K562 (cell line): ENCODE measurements around the gene PMPCB. TPM values are rescaled to one million over a fixed set of nuclear protein-coding genes. Genes with fewer than 3 reads are reported as not detected.

ENCODE experiments used
- ATAC-seq: fragments of 200-7000 bp; cut with Tn5 transposase; 3 replicates; pipeline ENCODE4 v1.9.1; 2020; ENCODE audit warnings: moderate library complexity
- BruUV-seq: library from RNA; stranded (reverse); fragments of 400-500 nt; replicated peaks from 2 replicates; lab custom pipeline; 2021; lab: Mats Ljungman, UMichigan
- CTCF ChIA-PET: fragments of 300-600 bp; formaldehyde crosslinking; extraction: SDS; loops from one replicate; lab custom pipeline; 2021; ENCODE audit warnings: low intra/inter-chr PET ratio; lab: Yijun Ruan, JAX
- POLR2A ChIA-PET: fragments of 300-600, 350-650 bp; sonication (Branson Sonifier 250); formaldehyde crosslinking; extraction: SDS; loops from one replicate; lab custom pipeline; 2021; ENCODE audit warnings: antibody characterized with exemption, inconsistent platforms; lab: Yijun Ruan, JAX
- DNase-seq, 4 experiments: peaks; one replicate each; pipeline versions ENCODE4 v3.0.0 to v3.0.0-alpha.2; 2011 to 2018; ENCODE audit warnings: low spot score in 3 of 4, mixed read lengths in 3 of 4; ENCODE audit errors: extremely low read depth in 1 of 4
- FAIRE-seq: peaks from 2 replicates; lab custom pipeline; 2011; peaks lifted over from hg19 to GRCh38; lab: Jason Lieb, UNC
- H2AFZ ChIP-seq: 2 replicates; pipeline ENCODE4 v1.6.0; 2011; ENCODE audit warnings: low read depth, low read length, control low read depth, inconsistent platforms
- H3K27ac ChIP-seq: fragments of 200-600 bp; 3 replicates; pipeline ENCODE4 v1.8.0; 2011; ENCODE audit warnings: low read depth, mild to moderate bottlenecking, control low read depth, inconsistent platforms, low read length, moderate library complexity, mixed read lengths; ENCODE audit errors: extremely low read depth
- H3K27me3 ChIP-seq, 2 experiments: fragments of 300-600 bp in 1 of 2; 2 replicates in 1 of 2; 3 replicates in 1 of 2; pipeline versions ENCODE4 v1.6.0 to v1.8.0; 2011; ENCODE audit warnings: inconsistent platforms in 2 of 2, low read length in 2 of 2, mild to moderate bottlenecking in 1 of 2, mixed read lengths in 1 of 2, moderate library complexity in 1 of 2; ENCODE audit not compliant: control insufficient read depth in 2 of 2, insufficient read depth in 2 of 2
- H3K36me3 ChIP-seq: fragments of 300-600 bp; 3 replicates; pipeline ENCODE4 v1.8.0; 2011; ENCODE audit warnings: mild to moderate bottlenecking, low read length, inconsistent platforms; ENCODE audit not compliant: control insufficient read depth, insufficient read depth
- H3K4me1 ChIP-seq, 2 experiments: fragments of 200-600 bp in 1 of 2; replicated peaks in 1 of 2; 2 replicates in 1 of 2; 3 replicates in 1 of 2; pipeline versions ENCODE4 v1.5.1 to v1.8.0; 2011; ENCODE audit warnings: inconsistent platforms in 2 of 2, low read length in 2 of 2, mild to moderate bottlenecking in 1 of 2, mixed read lengths in 1 of 2, moderate library complexity in 1 of 2; ENCODE audit not compliant: control insufficient read depth in 2 of 2, insufficient read depth in 2 of 2
- H3K4me2 ChIP-seq: 2 replicates; pipeline ENCODE4 v1.6.1; 2011; ENCODE audit warnings: low read length, control low read depth, inconsistent platforms, mixed read lengths; ENCODE audit not compliant: insufficient read depth
- H3K4me3 ChIP-seq: fragments of 200-600 bp; sonication (generic), shearing (Covaris generic); 2 replicates; pipeline ENCODE4 v1.5.1; 2016; ENCODE audit warnings: control low read depth, inconsistent platforms
- H3K79me2 ChIP-seq: fragments of 200-600 bp; 3 replicates; pipeline ENCODE4 v1.8.0; 2011; ENCODE audit warnings: low read length, inconsistent platforms; ENCODE audit not compliant: control insufficient read depth, insufficient read depth
- H3K9ac ChIP-seq, 2 experiments: 2 replicates each; pipeline versions ENCODE4 v1.6.0 to v1.6.1; 2011; ENCODE audit warnings: low read depth in 2 of 2, low read length in 2 of 2, control low read depth in 1 of 2, inconsistent platforms in 1 of 2, mild to moderate bottlenecking in 1 of 2, mixed read lengths in 1 of 2; ENCODE audit not compliant: insufficient read depth in 1 of 2
- H3K9me1 ChIP-seq: one replicate; pipeline ENCODE4 v1.6.0; 2011; ENCODE audit warnings: inconsistent platforms, mild to moderate bottlenecking, low read length, moderate library complexity; ENCODE audit not compliant: control insufficient read depth, insufficient read depth
- H3K9me3 ChIP-seq: replicated peaks from 2 replicates; pipeline ENCODE4 v1.5.1; 2011; ENCODE audit warnings: low read depth, low read length, inconsistent platforms; ENCODE audit not compliant: control insufficient read depth, insufficient read depth
- H4K20me1 ChIP-seq: replicated peaks from 2 replicates; pipeline ENCODE4 v1.6.1; 2011; ENCODE audit warnings: low read length, inconsistent platforms, mixed read lengths; ENCODE audit not compliant: control insufficient read depth, insufficient read depth
- CEBPG ChIP-seq, 3 experiments: fragments of 200-800 bp in 1 of 3; sonication (Bioruptor generic) in 1 of 3; sonication (generic) in 1 of 3; formaldehyde crosslinking in 1 of 3; IDR thresholded peaks in 2 of 3; conservative IDR thresholded peaks in 1 of 3; 2 replicates each; pipeline versions ENCODE4 v1.6.1 to v1.8.0; 2016 to 2022; ENCODE audit warnings: missing compliant biosample characterization in 2 of 3, missing genetic modification characterization in 2 of 3, mild to moderate bottlenecking in 1 of 3, missing genetic modification reagents in 1 of 3
- CREB1 ChIP-seq, 2 experiments: sonication (generic) in 1 of 2; formaldehyde crosslinking in 1 of 2; IDR thresholded peaks; 2 replicates each; pipeline versions ENCODE4 v1.6.1 to v1.8.0; 2012 to 2022; ENCODE audit warnings: inconsistent platforms in 1 of 2, mild to moderate bottlenecking in 1 of 2, missing genetic modification reagents in 1 of 2, moderate library complexity in 1 of 2
- GATAD2B ChIP-seq: fragments of 450-650 bp; IDR thresholded peaks from 2 replicates; pipeline ENCODE4 v1.6.1; 2017; ENCODE audit warnings: mild to moderate bottlenecking, borderline replicate concordance
- SMARCB1 ChIP-seq: IDR thresholded peaks from 2 replicates; pipeline ENCODE4 v1.6.1; 2011; ENCODE audit warnings: improper control_type of control experiment, low read depth; ENCODE audit not compliant: insufficient read length
- WGBS: fragments of 100-300 bp; shearing (Covaris generic); methylation state at CpG from one replicate; pipeline ENCODE4 v1.1.6; 2016; ENCODE audit warnings: low coverage, mixed read lengths; ENCODE audit not compliant: insufficient coverage; ENCODE audit errors: missing lambda C conversion rate; 5-methylcytosine and 5-hydroxymethylcytosine counted together
- in situ Hi-C: fragments of 300-500 bp; cut with MboI; formaldehyde crosslinking; loops from 4 replicates; pipeline ENCODE4 v1.15.0; 2018; ENCODE audit warnings: inconsistent platforms, mixed read lengths
- intact Hi-C: fragments of 100-400 bp; cut with micrococcal nuclease; formaldehyde crosslinking; loops from 2 replicates; pipeline ENCODE4 v1.14.2; 2022
- polyA plus RNA-seq, 8 experiments: library from polyadenylated mRNA; depleted of rRNA in 4 of 8; stranded (reverse) in 5 of 8; unstranded in 3 of 8; fragments of >200 nt; fragmentation: Nextera tagmentation in 2 of 8; fragmentation: Illumina TruSeq in 1 of 8; extraction: Ambion mirVana in 2 of 8; extraction: Trizol in 1 of 8; gene quantifications; 2 replicates each; pipeline versions ENCODE4 v1.2.1 to v1.2.3, GENCODE V29; 2011 to 2014; ENCODE audit warnings: inconsistent platforms in 1 of 8, missing spikeins in 1 of 8
- total RNA-seq, 7 experiments: library from RNA; depleted of rRNA in 6 of 7; stranded (reverse); fragments of >200 nt in 6 of 7; fragmentation: Illumina TruSeq in 2 of 7; extraction: Trizol in 2 of 7; gene quantifications; 2 replicates each; pipeline versions ENCODE4 v1.2.1 to v1.2.3, GENCODE V29; 2011 to 2021; ENCODE audit warnings: low replicate concordance in 1 of 7

PMPCB gene
- total and polyA plus RNA-seq, 9 of the 15 experiments (the other 6 are each of a cell fraction or from before 2014, with no cell fraction given), result 61.2 to 209 (median 105) TPM

DNA sequence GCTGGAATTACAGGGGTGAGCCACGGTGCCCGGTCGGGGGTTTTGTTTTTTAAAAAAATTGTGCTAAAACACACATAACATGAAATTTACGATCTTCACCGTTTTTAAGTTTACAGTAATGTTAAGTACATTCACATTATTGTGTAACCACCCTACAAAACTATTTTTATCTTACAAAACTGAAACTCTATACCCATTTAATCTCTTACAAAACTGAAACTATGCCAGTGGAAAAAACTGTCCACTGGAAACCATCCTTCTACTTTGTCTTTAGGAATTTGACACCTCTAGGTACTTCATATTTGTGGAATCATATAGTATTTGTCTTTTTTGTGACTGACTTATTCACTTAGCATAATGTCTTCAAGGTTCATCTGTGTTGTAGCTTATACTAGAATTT, 49.2 kb downstream of the PMPCB start:
- 81% methylated on average over 5 of the region's 5 CpGs for WGBS
- no TSS peak for BruUV-seq
- intact Hi-C loops, result loop anchor here (5.0 kb wide), 1 partner anchor 49 kb away; the partner anchor contains the start of gene PMPCB
- FAIRE-seq (no peak), ATAC-seq (no peak), DNase-seq (no peak)
- no peaks in the 10 kb centered on the region; the same call in 1 of the 2 replicates for H4K20me1 ChIP-seq
- peaks cover 11 to 14% of the 10 kb centered on the region in 2 experiments; a peak in 3 of 5 replicates for H3K4me1 ChIP-seq
- TF ChIP-seq CREB1 (IDR thresholded peaks at IDR 0.05) (no peak), CREB1 (CRISPR knock-in tag; IDR thresholded peaks at IDR 0.05) (no peak), SMARCB1 (no peak), CEBPG (CRISPR knock-in tag; IDR thresholded peaks at IDR 0.05) (no peak), CEBPG (tag; conservative IDR thresholded peaks at IDR 0.05 in 1 of 2, IDR thresholded peaks at IDR 0.05 in 1 of 2) (0 out of 4 replicates have a peak, but pooled peaks of 1 of the 2 experiments have one; percentile 12), GATAD2B (peak; percentile 27; the same call in 1 of the 2 replicates)
- H3K27me3 ChIP-seq, result no peaks in the 10 kb centered on the region
- in situ Hi-C loops, result no loop called here
- H3K27ac ChIP-seq, result no peak overlapping the region; the same call in 1 of the 3 replicates
- no peak overlapping the region for H3K4me3 ChIP-seq
- ChIA-PET POLR2A (interaction anchor here (0.8 kb wide), 1 partner anchor 9 kb away, joined by 3 read pairs; no protein-coding TSS in a partner anchor), CTCF (no interaction called here)
- H3K9ac ChIP-seq, result 0 out of 4 replicates have a peak overlapping the region, but pooled peaks of 1 of the 2 experiments have one; percentile 99
- H3K9me3 ChIP-seq, result no peaks in the 10 kb centered on the region
- peaks cover 31% of the 10 kb centered on the region for H3K36me3 ChIP-seq
- peak overlapping the region; percentile 93 for H2AFZ ChIP-seq
- peak overlapping the region; percentile 94 for H3K4me2 ChIP-seq
- peaks cover 87% of the 10 kb centered on the region for H3K79me2 ChIP-seq
- H3K9me1 ChIP-seq, result no peaks in the 10 kb centered on the region
